GM18951 (cell line): ENCODE measurements around the gene PLA2R1.

Experiments used
- POLR2A ChIP-seq: IDR thresholded peaks from 4 replicates; pipeline ENCODE4 v1.6.1; 2011; ENCODE audit warnings: mild to moderate bottlenecking; ENCODE audit not compliant: insufficient read length, insufficient read depth; ENCODE audit errors: extremely low read depth
- in situ Hi-C: fragments of 300-500 bp; cut with MboI; formaldehyde crosslinking; loops from one replicate; pipeline ENCODE4 v1.12.0; 2022; ENCODE audit warnings: low sequenced_read_pairs, mixed read lengths, inconsistent platforms; ENCODE audit not compliant: unreplicated experiment

PLA2R1 gene

GRCh38 chr2:159910951-159911350, 151.5 kb downstream of the PLA2R1 start:
- no peak for TF ChIP-seq POLR2A
- in situ Hi-C loops: no loop called here

- in situ Hi-C loops: no loop called here
- no peak for TF ChIP-seq POLR2A
These were observed 153.8 kb downstream of the PLA2R1 start for GRCh38 chr2:159908623-159909022.

GRCh38 chr2:159907909-159908308, 154.5 kb downstream of the PLA2R1 start:
- in situ Hi-C loops: no loop called here
- no peak for TF ChIP-seq POLR2A

- in situ Hi-C loops: no loop called here
- TF ChIP-seq POLR2A: no peak
These were observed 156.3 kb downstream of the PLA2R1 start for GRCh38 chr2:159905926-159906714.

GRCh38 chr2:159904959-159905305, 157.5 kb downstream of the PLA2R1 start:
- in situ Hi-C loops: no loop called here

GRCh38 chr2:159904127-159904958, 158.1 kb downstream of the PLA2R1 start, which contains the start of gene LY75:
TSS of gene LY75 (minus strand) at chr2:159904756.
- TF ChIP-seq POLR2A: peak; percentile 86
- in situ Hi-C loops: no loop called here

More at GRCh38 chr2:159904959-159905305, 157.5 kb downstream of the PLA2R1 start:
- TF ChIP-seq POLR2A: no peak

GRCh38 chr2:159903443-159904126, 158.8 kb downstream of the PLA2R1 start:
- TF ChIP-seq POLR2A: peak; percentile 62
- in situ Hi-C loops: no loop called here

GRCh38 chr2:159902722-159903121, 159.7 kb downstream of the PLA2R1 start:
- in situ Hi-C loops: no loop called here
- TF ChIP-seq POLR2A: no peak

GRCh38 chr2:159900343-159900742, 162.1 kb downstream of the PLA2R1 start:
- no peak for TF ChIP-seq POLR2A
- in situ Hi-C loops: no loop called here

GRCh38 chr2:159898441-159898840, 164.0 kb downstream of the PLA2R1 start:
- no peak for TF ChIP-seq POLR2A
- in situ Hi-C loops: no loop called here

- no peak for TF ChIP-seq POLR2A
- in situ Hi-C loops: no loop called here
These were observed 164.7 kb downstream of the PLA2R1 start for GRCh38 chr2:159897720-159898119.

GRCh38 chr2:159897081-159897480, 165.3 kb downstream of the PLA2R1 start:
- in situ Hi-C loops: no loop called here
- no peak for TF ChIP-seq POLR2A

GRCh38 chr2:159895258-159896065, 167.0 kb downstream of the PLA2R1 start:
- TF ChIP-seq POLR2A: no peak
- in situ Hi-C loops: no loop called here
